ENCODE data around the gene STYX.
"Not testable (repeated sequence)": the region's sequence is repeated elsewhere in the genome, so short reads cannot be mapped to it uniquely, and the experiment has no call there.

Gene STYX

GRCh38 chr14:52727509-52727908 is 2.5 kb upstream of the STYX start:
- DNase-seq (ENCODE audit: low read depth in 2 of 2), result not testable (repeated sequence)

DNA sequence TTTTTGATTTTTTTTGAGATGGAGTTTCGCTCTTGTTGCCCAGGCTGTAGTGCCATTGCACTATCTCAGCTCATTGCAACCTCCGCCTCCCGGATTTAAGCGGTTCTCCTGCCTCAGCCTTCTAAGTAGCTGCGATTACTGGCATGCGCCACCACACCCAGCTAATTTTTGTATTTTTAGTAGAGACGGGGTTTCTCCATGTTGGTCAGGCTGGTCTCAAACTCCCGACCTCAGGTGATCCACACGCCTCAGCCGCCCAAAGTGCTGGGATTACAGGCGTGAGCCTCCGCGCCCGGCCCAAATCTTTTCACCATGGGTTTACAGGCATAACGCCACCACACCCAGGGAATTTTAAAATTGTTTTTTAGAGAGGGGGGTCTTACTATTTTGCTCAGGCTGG is 931 bp upstream of the STYX start:
- DNase-seq (ENCODE audit: low read depth in 2 of 2), result not testable (repeated sequence)

- DNase-seq (ENCODE audit: low read depth in 2 of 2), result no peak
Measured at GRCh38 chr14:52729585-52729924, 411 bp upstream of the STYX start.

GRCh38 chr14:52730709-52731111 is 744 bp downstream of the STYX start:
- DNase-seq (ENCODE audit: low read depth in 2 of 2), result no peak

- no peak for DNase-seq (ENCODE audit: low read depth in 2 of 2)
Measured at GRCh38 chr14:52733824-52734223, 3.9 kb downstream of the STYX start.

DNA sequence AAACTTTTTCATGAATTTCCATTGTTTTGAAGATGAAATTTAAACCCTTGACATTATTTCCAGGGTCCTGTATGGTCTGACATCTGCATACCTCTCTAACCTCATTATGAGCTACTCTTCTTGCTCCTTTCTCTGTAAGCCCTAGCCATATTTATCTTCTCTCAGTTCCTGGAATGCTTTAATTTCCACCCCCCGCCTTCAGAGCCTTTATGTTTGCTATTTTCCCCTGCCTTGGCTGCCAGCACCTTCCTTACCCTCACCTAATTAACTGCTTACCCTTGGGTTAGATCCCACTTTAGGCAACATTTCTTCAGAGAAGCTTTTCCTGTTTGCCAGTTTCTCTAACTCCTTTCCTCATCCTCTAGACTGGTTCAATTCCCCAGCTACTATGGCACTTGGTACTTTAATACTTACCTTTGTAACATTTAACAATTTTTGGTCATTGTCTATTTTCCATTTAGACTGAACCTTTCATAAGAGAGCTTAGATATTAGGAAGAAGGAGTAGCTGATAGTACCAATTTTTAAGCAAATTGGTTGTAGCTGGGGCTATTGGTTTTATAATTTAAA is 6.0 kb downstream of the STYX start:
- DNase-seq (ENCODE audit: low read depth in 2 of 2), result no peak

DNA sequence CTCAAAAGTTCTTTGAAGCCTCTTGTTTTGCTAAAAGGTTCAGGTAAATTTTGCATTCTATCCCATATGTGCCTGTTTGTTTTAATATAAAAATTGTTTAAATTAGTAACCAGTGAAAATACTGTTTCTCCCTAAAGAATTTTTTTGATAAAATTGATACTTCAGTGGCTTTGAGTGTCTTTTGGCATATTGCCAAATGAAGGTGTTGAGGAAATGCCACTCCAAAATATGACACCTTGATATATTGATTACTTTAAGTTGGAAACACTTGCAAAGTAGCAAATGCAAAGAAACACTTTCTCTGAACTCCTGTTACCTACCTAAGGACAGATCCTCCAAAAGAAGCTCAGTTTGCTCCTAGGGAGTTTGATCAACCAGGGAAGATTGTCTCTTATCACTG is 8.4 kb downstream of the STYX start:
- DNase-seq (ENCODE audit: low read depth in 2 of 2), result no peak

DNA sequence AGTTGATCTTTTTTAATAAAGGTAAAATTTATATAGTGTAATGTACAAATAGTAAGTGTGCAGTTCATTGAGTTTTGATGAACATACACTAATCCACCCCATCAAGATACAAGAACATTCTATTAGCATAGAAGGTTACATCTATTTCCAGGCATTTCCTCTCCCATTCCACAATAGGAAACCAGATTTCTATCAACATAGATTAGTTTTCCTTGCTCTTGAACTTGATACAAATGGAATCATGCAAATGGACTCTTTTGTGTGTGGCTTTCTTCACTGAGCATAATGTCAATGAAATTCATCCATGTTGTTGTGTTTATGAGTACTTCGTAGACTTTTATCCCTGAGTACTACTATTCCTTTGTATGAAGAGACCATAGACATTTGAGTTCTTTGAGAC is 10.8 kb downstream of the STYX start:
- no peak for DNase-seq (ENCODE audit: low read depth in 2 of 2)

DNA sequence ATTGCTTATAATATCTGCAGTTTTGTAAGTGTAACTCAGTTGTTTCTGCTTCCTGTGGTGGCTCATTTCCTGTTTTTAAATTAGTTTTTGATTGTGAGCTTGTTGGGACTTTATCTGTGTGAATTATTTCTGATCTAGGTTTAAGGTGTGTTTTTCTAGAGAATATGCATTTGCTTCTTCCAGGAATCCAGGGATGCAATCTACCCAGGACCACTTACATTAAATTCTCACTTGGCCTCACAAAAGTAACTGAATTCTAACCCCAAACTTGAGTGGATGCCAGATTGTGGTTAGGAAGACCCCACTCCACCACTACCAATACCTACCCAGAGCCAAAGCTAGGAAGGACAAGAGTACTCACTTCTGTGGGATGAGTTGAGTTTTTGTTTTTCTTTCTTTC is 11.9 kb downstream of the STYX start:
- no peak for DNase-seq (ENCODE audit: low read depth in 2 of 2)

DNA sequence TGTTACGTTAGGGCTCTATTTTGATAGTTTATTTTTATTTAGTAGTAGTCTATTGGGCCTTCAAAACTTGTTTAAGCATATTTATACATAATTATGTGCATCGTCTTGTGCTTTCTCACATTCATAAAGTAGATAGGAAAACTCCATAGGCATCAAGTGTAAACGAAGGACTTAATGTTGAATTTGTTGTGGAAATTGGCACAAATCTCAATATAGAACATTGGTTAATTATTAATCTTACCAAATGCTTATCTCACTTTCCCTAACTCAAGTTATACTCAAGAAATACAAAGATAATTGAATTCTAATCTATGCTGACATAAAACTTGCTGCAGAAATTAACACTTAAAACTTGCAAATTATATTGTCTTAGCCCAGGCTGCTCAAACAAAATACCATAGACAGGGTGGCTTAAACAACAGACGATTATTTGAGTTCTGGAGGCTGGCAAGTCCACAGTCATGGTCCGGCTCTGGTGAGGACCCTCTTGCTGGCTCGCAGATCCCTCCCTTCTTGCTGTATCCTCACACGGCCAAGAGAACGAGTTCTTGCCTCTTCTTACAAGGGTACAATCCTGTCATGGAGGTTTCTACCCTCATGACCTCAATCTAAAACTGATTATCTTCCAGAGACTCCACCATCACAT is 18.8 kb downstream of the STYX start:
- no peak for DNase-seq (ENCODE audit: low read depth in 2 of 2)

- no peak for DNase-seq (ENCODE audit: low read depth in 2 of 2)
Measured at GRCh38 chr14:52755607-52756316, 25.8 kb downstream of the STYX start.

- no peak for DNase-seq (ENCODE audit: low read depth in 2 of 2)
Measured at GRCh38 chr14:52759145-52759544, 29.2 kb downstream of the STYX start.

GRCh38 chr14:52762923-52763322 is 33.0 kb downstream of the STYX start:
- not testable (repeated sequence) for DNase-seq (ENCODE audit: low read depth in 2 of 2)

- no peak for DNase-seq (ENCODE audit: low read depth in 2 of 2)
Measured at GRCh38 chr14:52767058-52767833, 37.3 kb downstream of the STYX start.

DNA sequence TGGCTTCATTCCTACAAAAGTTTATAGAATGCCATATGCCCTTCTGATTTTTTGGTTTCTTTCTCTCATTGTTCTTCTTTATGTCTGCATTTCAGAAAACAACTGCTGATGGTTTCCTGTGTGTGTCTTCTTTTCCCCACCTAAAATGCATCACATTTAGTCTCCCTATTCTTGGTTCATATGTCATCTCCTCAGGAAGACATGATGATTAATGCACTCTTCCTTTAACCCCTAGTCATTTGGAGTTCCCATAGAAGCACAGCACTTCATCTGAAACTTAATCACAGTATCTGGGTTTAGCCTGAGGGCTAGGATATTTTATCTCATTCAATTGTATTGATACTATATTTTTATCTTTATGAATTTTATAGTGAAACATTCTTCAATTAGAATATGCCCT is 39.9 kb downstream of the STYX start:
- no peak for DNase-seq (ENCODE audit: low read depth in 2 of 2)

- no peak for DNase-seq (ENCODE audit: low read depth in 2 of 2)
Measured at GRCh38 chr14:52776816-52777215, 46.9 kb downstream of the STYX start.

DNA sequence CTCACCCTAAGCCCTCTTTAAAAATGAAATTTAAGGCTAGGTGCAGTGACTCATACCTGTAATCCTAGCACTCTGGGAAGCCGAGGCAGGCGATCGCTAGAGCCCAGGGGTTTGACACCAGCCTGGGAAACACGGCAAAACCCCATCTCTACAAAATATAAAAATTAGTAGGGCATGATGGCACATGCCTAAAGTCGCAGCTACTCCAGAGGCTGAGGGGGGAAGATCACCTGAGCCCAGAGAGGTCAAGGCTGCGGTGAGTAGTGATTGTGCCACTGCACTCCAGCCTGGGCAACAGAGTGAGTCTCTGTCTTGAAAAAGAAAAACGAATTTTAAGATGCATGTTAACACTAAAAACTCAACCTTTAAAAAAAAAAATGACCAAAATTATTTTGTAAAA is 48.7 kb downstream of the STYX start:
- no peak for DNase-seq (ENCODE audit: low read depth in 2 of 2)

- no peak for DNase-seq (ENCODE audit: low read depth in 2 of 2)
Measured at GRCh38 chr14:52780893-52781292, 50.9 kb downstream of the STYX start.

GRCh38 chr14:52781629-52782028 is 51.7 kb downstream of the STYX start:
- no peak for DNase-seq (ENCODE audit: low read depth in 2 of 2)

DNA sequence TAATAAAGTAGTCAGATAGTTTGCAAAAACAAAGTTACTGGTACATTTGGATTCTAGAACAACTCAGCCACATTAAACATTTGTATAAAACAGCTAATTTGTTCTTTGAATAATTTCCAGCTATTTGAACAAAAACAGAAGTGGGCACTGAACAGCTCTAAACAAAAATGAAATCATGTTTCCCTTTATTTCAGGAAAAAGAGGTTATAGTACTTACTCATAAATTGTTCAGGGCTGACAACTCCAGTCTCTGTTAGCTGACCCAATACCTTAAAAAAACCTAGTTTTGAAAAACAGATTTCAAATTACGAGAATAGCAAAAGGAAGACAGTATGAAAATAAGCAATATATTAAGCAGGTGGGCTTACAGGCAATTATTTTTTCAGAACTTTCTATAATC is 53.2 kb downstream of the STYX start:
- DNase-seq (ENCODE audit: low read depth in 2 of 2), result no peak

DNA sequence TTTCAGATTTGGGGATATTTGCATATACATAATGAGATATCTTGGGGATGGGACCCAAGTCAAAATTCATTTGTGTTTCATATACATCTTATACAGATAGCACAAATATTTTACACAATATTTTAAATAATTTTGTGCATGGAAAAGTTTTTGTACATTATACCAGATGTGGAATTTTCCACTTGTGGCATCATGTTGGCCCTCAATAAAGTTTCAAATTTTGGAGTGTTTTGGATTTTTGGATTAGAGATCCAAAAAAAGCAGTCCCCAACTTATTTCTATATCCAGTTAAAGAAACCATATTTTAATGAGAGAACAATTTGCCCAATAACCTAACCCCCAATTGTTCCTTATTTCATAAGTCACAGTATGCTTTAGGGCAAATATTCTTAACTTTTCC is 56.9 kb downstream of the STYX start:
- DNase-seq (ENCODE audit: low read depth in 2 of 2), result no peak

- DNase-seq (ENCODE audit: low read depth in 2 of 2), result no peak
Measured at GRCh38 chr14:52789118-52789517, 59.2 kb downstream of the STYX start.
